ENCODE measurements around the gene USP35. TPM values are rescaled to one million over a fixed set of nuclear protein-coding genes. Genes with fewer than 3 reads are reported as not detected.

Gene USP35
- total RNA-seq, 1 experiment from 2014 or later, result 5.1 TPM

Other genes starting within 250 kb of the USP35 start
- gene INTS4, start 194.3 kb upstream of the USP35 start, total RNA-seq (2014; rRNA removed; shearing (Covaris generic)), result 19.2 and 25.1 TPM in 2 replicates
- gene KCTD14, start 165.6 kb upstream of the USP35 start, total RNA-seq (2014; rRNA removed; shearing (Covaris generic)), result 6.2 and 6.3 TPM in 2 replicates
- gene THRSP, start 125.1 kb upstream of the USP35 start, total RNA-seq (2014; rRNA removed; shearing (Covaris generic)), result not detected in 2 replicates
- gene NDUFC2, start 109.1 kb upstream of the USP35 start, total RNA-seq (2014; rRNA removed; shearing (Covaris generic)), result 150 and 196 TPM in 2 replicates
- gene ALG8, start 49.3 kb upstream of the USP35 start, total RNA-seq (2014; rRNA removed; shearing (Covaris generic)), result 37.2 and 41.9 TPM in 2 replicates
- gene KCTD21, start 293 bp upstream of the USP35 start, total RNA-seq (2014; rRNA removed; shearing (Covaris generic)), result 3.5 and 10.5 TPM in 2 replicates
- 1.8 and 3.6 TPM in 2 replicates for gene GAB2, start 228.9 kb downstream of the USP35 start, total RNA-seq (2014; rRNA removed; shearing (Covaris generic))

Measured in HT-29 (cell line).